Vagina (tissue), 2 donors: ENCODE measurements around the gene AFAP1. TPM values are rescaled to one million over a fixed set of nuclear protein-coding genes. Genes with fewer than 3 reads are reported as not detected.

ENCODE experiments used
- DNase-seq, 2 donors: peaks; one replicate each; pipeline ENCODE4 v3.0.0-alpha.2; 2017; ENCODE audit errors: extremely low spot score in 2 of 2
- H3K27ac ChIP-seq: fragments of 200-600 bp; sonication (generic); one replicate; pipeline ENCODE4 v1.5.1; 2019
- H3K27me3 ChIP-seq: fragments of 200-600 bp; sonication (generic); one replicate; pipeline ENCODE4 v1.5.1; 2019
- H3K36me3 ChIP-seq, 2 donors: fragments of 200-600 bp; sonication (generic); one replicate each; pipeline ENCODE4 v1.5.1; 2017 to 2019
- H3K4me1 ChIP-seq: fragments of 200-600 bp; sonication (generic); one replicate; pipeline ENCODE4 v1.5.1; 2019
- H3K4me3 ChIP-seq, 2 donors: fragments of 200-600 bp; sonication (generic); 1 replicate in 1 of 2; 2 replicates in 1 of 2; pipeline ENCODE4 v1.5.1; 2016 to 2019
- H3K9me3 ChIP-seq: fragments of 200-600 bp; sonication (generic); one replicate; pipeline ENCODE4 v1.5.1; 2019
- POLR2A ChIP-seq, 2 donors: fragments of 450-650 bp; IDR thresholded peaks; one replicate each; pipeline ENCODE4 v1.6.1; 2017; ENCODE audit warnings: antibody characterized with exemption in 2 of 2, mild to moderate bottlenecking in 2 of 2, moderate library complexity in 2 of 2
- POLR2AphosphoS5 ChIP-seq, 2 donors: sonication (generic); formaldehyde crosslinking; IDR thresholded peaks; one replicate each; pipeline ENCODE4 v1.9.0; 2017; ENCODE audit warnings: antibody characterized with exemption in 2 of 2, mild to moderate bottlenecking in 2 of 2, low read depth in 1 of 2; ENCODE audit not compliant: insufficient read depth in 1 of 2
- intact Hi-C: fragments of 100-400 bp; cut with DNase I; formaldehyde crosslinking; loops from one replicate; pipeline ENCODE4 v1.15.1; 2023
- total RNA-seq: library from RNA; depleted of rRNA; stranded (reverse); fragments of >200 nt; gene quantifications from one replicate; pipeline ENCODE4 v1.2.3, GENCODE V29; 2016
- TF ChIP-seq, protein P1 (sequence below), 3 experiments: fragments of 450-650 bp in 2 of 3; fragments of 200-600 bp in 1 of 3; sonication (generic) in 1 of 3; IDR thresholded peaks; one replicate each; pipeline ENCODE4 v1.5.1; 2017 to 2019; ENCODE audit warnings: antibody characterized with exemption in 3 of 3, mild to moderate bottlenecking in 2 of 3, moderate library complexity in 2 of 3

The AFAP1 gene
- total RNA-seq, 1 donor from 2014 or later, result 20.4 TPM

DNA sequence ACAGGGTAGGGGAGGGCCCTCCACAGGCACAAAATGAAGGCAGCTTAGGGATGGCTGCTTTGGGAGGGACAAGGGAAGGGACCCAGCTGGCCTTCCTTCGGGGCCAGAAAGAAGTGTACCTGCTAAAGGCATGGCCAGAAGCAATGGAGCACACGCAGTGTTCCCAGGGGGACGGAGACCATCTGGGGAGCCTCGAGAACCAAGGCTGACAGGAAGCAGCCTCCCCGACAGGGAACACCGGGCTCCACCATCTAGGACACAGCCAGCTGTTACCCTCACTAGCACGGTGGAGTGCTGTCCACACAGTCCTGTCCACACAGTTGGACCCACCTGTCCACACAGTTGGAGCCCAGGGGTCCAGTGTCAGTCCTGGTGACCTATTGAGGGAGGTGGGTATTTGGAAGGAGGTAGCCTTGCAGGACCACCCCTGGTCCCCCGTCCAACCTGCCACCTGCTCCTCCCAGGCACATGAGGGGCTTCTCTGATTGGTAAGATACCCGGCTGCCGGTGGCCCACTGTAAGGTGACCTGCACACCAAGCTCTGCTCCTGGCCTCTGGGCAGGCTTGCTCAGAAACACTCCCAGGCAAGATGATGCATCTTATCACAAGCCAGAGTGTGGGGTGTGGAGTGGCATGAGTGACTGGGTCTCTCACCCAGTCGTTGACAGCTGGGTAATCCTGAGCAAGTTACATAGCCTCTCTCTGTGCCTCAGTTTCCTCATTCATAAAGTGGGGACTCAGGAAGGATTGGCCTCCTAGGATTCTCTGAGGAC is 20.5 kb upstream of the AFAP1 start:
- Histone ChIP-seq H3K27me3 (no peaks in the 10 kb centered on the region), H3K4me3 (no peak overlapping the region), H3K4me1 (peaks cover 37% of the 10 kb centered on the region), H3K9me3 (no peaks in the 10 kb centered on the region), H3K36me3 (no peaks in the 10 kb centered on the region), H3K27ac (peak overlapping the region; percentile 85)
- no peak for DNase-seq
- intact Hi-C loops, result no loop called here
- TF ChIP-seq POLR2AphosphoS5 (IDR thresholded peaks at IDR 0.05; ENCODE audit: insufficient read depth in 1 of 2, low read depth in 1 of 2) (peak in 1 of 2 donors; percentile 33), POLR2A (IDR thresholded peaks at IDR 0.05) (no peak)
- TF ChIP-seq, protein P1, sequence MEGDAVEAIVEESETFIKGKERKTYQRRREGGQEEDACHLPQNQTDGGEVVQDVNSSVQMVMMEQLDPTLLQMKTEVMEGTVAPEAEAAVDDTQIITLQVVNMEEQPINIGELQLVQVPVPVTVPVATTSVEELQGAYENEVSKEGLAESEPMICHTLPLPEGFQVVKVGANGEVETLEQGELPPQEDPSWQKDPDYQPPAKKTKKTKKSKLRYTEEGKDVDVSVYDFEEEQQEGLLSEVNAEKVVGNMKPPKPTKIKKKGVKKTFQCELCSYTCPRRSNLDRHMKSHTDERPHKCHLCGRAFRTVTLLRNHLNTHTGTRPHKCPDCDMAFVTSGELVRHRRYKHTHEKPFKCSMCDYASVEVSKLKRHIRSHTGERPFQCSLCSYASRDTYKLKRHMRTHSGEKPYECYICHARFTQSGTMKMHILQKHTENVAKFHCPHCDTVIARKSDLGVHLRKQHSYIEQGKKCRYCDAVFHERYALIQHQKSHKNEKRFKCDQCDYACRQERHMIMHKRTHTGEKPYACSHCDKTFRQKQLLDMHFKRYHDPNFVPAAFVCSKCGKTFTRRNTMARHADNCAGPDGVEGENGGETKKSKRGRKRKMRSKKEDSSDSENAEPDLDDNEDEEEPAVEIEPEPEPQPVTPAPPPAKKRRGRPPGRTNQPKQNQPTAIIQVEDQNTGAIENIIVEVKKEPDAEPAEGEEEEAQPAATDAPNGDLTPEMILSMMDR (IDR thresholded peaks at IDR 0.05), result no peak

DNA sequence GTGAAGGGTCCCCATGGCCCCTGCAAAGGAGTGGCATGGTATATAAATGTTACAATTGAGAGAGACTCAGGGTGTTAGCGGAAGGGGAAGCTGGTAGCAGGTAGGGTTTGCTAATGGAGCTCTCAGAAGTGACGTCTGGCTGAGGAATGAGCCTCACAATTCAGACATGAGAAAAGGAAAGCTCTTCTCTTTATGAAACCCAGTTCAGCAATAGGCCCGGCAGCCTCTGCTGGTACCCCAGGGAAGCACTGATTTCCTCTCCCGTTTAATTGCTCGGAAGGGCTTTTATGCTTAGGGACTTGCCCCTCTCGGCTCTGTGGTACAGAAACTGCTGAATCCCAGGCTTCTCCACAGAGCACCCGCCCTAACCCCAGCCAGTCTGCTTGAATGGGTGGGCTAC is 19.4 kb upstream of the AFAP1 start:
- H3K9me3 ChIP-seq, result no peaks in the 10 kb centered on the region
- no peak overlapping the region for H3K4me3 ChIP-seq
- H3K36me3 ChIP-seq, result no peaks in the 10 kb centered on the region
- DNase-seq, result no peak
- peaks cover 30% of the 10 kb centered on the region for H3K4me1 ChIP-seq
- TF ChIP-seq POLR2AphosphoS5 (IDR thresholded peaks at IDR 0.05; ENCODE audit: insufficient read depth in 1 of 2, low read depth in 1 of 2), result no peak
- H3K27me3 ChIP-seq, result no peaks in the 10 kb centered on the region
- intact Hi-C loops, result no loop called here
- peak overlapping the region; percentile 85 for H3K27ac ChIP-seq

DNA sequence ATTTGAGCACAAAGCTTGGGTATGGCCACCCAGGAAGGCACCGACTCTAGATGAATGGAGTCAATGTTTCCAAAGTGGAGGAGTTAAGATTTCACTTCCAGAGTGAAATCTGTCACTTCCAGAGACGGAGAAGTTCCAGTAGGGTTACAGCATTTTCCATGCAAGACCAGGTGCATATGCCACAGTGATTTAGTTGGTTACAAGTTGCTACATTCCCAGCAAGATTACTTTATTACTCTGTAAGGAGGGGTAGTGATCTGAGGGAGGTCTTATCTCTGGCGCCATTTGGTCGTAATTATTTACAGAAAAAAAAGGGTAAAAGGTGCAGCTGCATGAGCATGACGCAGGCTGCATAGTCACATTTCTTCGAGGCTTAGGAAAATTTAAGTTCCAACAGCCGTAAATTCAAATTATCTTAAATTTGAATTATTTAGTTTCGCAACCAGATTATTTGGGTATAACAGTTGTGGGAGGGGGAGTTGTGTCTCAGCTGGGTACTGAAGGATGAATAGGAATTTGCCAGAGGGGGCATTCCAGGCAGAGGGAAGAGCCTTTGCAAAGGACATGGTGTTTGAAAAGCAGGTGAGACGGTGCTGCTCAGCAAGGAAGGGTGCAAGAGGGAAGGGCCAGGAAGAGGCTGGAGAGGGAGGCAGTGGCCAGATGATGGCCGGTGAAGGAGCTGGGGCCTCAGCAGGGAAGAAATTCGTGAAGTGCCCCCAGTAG is 17.4 kb upstream of the AFAP1 start:
- H3K9me3 ChIP-seq, result no peaks in the 10 kb centered on the region
- H3K4me3 ChIP-seq, result no peak overlapping the region
- intact Hi-C loops, result no loop called here
- no peaks in the 10 kb centered on the region for H3K27me3 ChIP-seq
- DNase-seq, result no peak
- peaks cover 30% of the 10 kb centered on the region for H3K4me1 ChIP-seq
- no peak for TF ChIP-seq POLR2AphosphoS5 (IDR thresholded peaks at IDR 0.05; ENCODE audit: insufficient read depth in 1 of 2, low read depth in 1 of 2)
- TF ChIP-seq, protein P1 (IDR thresholded peaks at IDR 0.05), result no peak
- TF ChIP-seq POLR2A (IDR thresholded peaks at IDR 0.05), result no peak
- no peak overlapping the region for H3K27ac ChIP-seq
- H3K36me3 ChIP-seq, result no peaks in the 10 kb centered on the region

DNA sequence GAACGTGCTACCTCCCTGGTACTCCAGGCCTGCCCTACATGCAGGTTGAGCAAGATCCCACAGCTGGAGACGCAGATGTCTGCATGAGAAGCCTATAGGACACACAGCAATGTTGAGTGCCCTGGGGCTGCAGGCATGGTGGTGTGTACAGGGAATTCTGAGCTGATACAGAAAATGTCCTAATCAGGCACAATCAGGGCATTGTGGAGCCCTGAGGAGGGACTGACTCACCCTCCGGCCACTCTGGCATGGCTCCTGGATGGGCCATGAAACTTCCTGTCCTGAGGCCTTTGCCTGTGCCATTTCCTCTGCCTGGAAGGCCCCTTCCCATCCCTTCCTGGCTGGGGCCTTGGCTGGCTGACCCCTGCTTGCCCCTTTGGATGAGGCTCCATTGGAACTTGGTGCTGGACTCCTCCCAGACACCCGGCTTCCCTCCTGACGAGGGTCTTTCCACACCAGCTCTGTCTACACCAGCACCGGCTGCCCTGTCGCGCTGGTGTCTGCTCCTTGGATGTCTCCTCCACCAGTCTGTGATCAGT is 16.7 kb upstream of the AFAP1 start:
- no peaks in the 10 kb centered on the region for H3K36me3 ChIP-seq
- no peaks in the 10 kb centered on the region for H3K9me3 ChIP-seq
- intact Hi-C loops, result no loop called here
- DNase-seq, result no peak
- no peaks in the 10 kb centered on the region for H3K27me3 ChIP-seq
- TF ChIP-seq, protein P1 (IDR thresholded peaks at IDR 0.05), result no peak
- TF ChIP-seq POLR2A (IDR thresholded peaks at IDR 0.05) (no peak), POLR2AphosphoS5 (IDR thresholded peaks at IDR 0.05; ENCODE audit: insufficient read depth in 1 of 2, low read depth in 1 of 2) (peak in 1 of 2 donors; percentile 59)
- peaks cover 24% of the 10 kb centered on the region for H3K4me1 ChIP-seq
- no peak overlapping the region for H3K27ac ChIP-seq
- no peak overlapping the region for H3K4me3 ChIP-seq

DNA sequence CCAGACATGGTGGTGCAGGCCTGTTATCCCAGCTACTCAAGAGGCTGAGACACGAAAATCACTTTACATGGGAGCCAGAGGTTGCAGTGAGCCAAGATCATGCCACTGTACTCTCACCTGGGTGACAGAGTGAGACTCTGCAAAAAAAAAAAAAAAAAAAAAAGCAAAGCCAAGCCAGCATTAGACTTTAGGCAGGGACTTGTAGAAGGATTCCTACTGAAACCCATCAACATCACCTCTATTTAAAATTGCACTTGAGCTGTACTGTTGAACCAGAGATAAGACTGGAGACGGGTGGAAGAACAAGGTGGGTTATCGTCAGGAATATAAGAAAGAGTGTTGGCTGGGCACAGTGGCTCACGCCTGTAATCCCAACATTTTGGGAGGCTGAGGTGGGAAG is 15.7 kb upstream of the AFAP1 start:
- Histone ChIP-seq H3K27me3 (no peaks in the 10 kb centered on the region), H3K9me3 (no peaks in the 10 kb centered on the region), H3K27ac (no peak overlapping the region), H3K4me1 (peaks cover 15% of the 10 kb centered on the region), H3K4me3 (no peak overlapping the region), H3K36me3 (no peaks in the 10 kb centered on the region)
- intact Hi-C loops, result no loop called here
- DNase-seq, result no peak
- TF ChIP-seq POLR2AphosphoS5 (IDR thresholded peaks at IDR 0.05; ENCODE audit: insufficient read depth in 1 of 2, low read depth in 1 of 2), result no peak
- TF ChIP-seq, protein P1 (IDR thresholded peaks at IDR 0.05), result no peak
- TF ChIP-seq POLR2A (IDR thresholded peaks at IDR 0.05), result no peak
